ENCODE results near the gene CHDH.

CHDH gene

GRCh38 chr3:53765753-53766152 lies 80.5 kb downstream of the CHDH start:
- no peaks in the 10 kb centered on the region for H3K4me1 ChIP-seq (ENCODE audit: control insufficient read depth, insufficient read depth, low read length)
- no peaks in the 10 kb centered on the region for H3K36me3 ChIP-seq (ENCODE audit: control insufficient read depth in 2 of 2, insufficient read depth in 1 of 2, low read length in 2 of 2)
- TF ChIP-seq ZNF514 (tag by site-specific recombination; IDR thresholded peaks at IDR 0.05) = no peak
- H3K27ac ChIP-seq (ENCODE audit: extremely low read depth, low read depth, low read length) = no peak overlapping the region
- no peak overlapping the region for H3K4me3 ChIP-seq (ENCODE audit: low read depth, low read length)
- POLR2A ChIA-PET = no interaction called here
- H3K9me3 ChIP-seq (ENCODE audit: control insufficient read depth, insufficient read depth, low read depth, low read length) = no peaks in the 10 kb centered on the region
- CTCF ChIA-PET = interaction anchor here (0.5 kb wide), 1 partner anchor 661 kb away, joined by 3 read pairs; no protein-coding TSS in a partner anchor

- Histone ChIP-seq H3K9me3 (ENCODE audit: control insufficient read depth, insufficient read depth, low read depth, low read length) (no peaks in the 10 kb centered on the region), H3K36me3 (ENCODE audit: control insufficient read depth in 2 of 2, insufficient read depth in 1 of 2, low read length in 2 of 2) (no peaks in the 10 kb centered on the region), H3K4me3 (ENCODE audit: low read depth, low read length) (no peak overlapping the region), H3K27ac (ENCODE audit: extremely low read depth, low read depth, low read length) (no peak overlapping the region), H3K4me1 (ENCODE audit: control insufficient read depth, insufficient read depth, low read length) (no peaks in the 10 kb centered on the region)
- ChIA-PET CTCF (no interaction called here), POLR2A (no interaction called here)
- TF ChIP-seq ZNF391 (tag by site-specific recombination; IDR thresholded peaks at IDR 0.05; ENCODE audit: borderline replicate concordance, low read depth) (no peak), ZNF514 (tag by site-specific recombination; IDR thresholded peaks at IDR 0.05) (no peak), ZSCAN23 (tag by site-specific recombination; IDR thresholded peaks at IDR 0.05) (no peak), PRDM6 (tag by site-specific recombination; IDR thresholded peaks at IDR 0.05) (no peak), GLIS1 (tag by site-specific recombination; IDR thresholded peaks at IDR 0.05) (no peak), ZNF660 (tag by site-specific recombination; IDR thresholded peaks at IDR 0.05) (no peak), ZNF449 (tag by site-specific recombination; IDR thresholded peaks at IDR 0.05) (no peak)
These were observed 82.0 kb downstream of the CHDH start for GRCh38 chr3:53764026-53764775.

- Histone ChIP-seq H3K36me3 (ENCODE audit: control insufficient read depth in 2 of 2, insufficient read depth in 1 of 2, low read length in 2 of 2) (no peaks in the 10 kb centered on the region), H3K27ac (ENCODE audit: extremely low read depth, low read depth, low read length) (no peak overlapping the region), H3K9me3 (ENCODE audit: control insufficient read depth, insufficient read depth, low read depth, low read length) (no peaks in the 10 kb centered on the region), H3K4me3 (ENCODE audit: low read depth, low read length) (no peak overlapping the region), H3K4me1 (ENCODE audit: control insufficient read depth, insufficient read depth, low read length) (no peaks in the 10 kb centered on the region)
- POLR2A ChIA-PET = no interaction called here
- TF ChIP-seq ZNF223 (tag by site-specific recombination; IDR thresholded peaks at IDR 0.05) = no peak
- TF ChIP-seq EGR2 (tag by site-specific recombination; IDR thresholded peaks at IDR 0.05; ENCODE audit: low read depth) = peak; percentile 50; the same call in 1 of the 2 replicates
- TF ChIP-seq ZFHX2 (tag by site-specific recombination; conservative IDR thresholded peaks at IDR 0.05) = peak; percentile 25
- CTCF ChIA-PET = no interaction called here
These were observed 82.9 kb downstream of the CHDH start for GRCh38 chr3:53763353-53763752.

Measured in HEK293 (cell line).